Stimulated activated CD8-positive, alpha-beta memory T cell treated with anti-CD3 and anti-CD28 coated beads, Interleukin-12 subunit alpha, Interleukin-12 subunit beta, amount 100 ng/mL, for 4 hours (primary cell): Measurements from ENCODE around the gene NR2C2.
"Not testable (repeated sequence)": the region's sequence is repeated elsewhere in the genome, so short reads cannot be mapped to it uniquely, and the experiment has no call there.

Experiments
- DNase-seq: peaks from one replicate; pipeline ENCODE4 v3.0.0-alpha.2; 2020; ENCODE audit warnings: low read depth

Gene NR2C2

GRCh38 chr3:14947100-14947885, at the start of gene NR2C2:
Gene NR2C2, plus strand, starts transcription at chr3:14947583. Its CDS starts 56,332 bp downstream, at chr3:15003915.
- DNase-seq, result peak; percentile 81

- no peak for DNase-seq
Observed at GRCh38 chr3:14898929-14899328, 48.5 kb upstream of the NR2C2 start.

GRCh38 chr3:14899993-14900618, 47.3 kb upstream of the NR2C2 start:
- DNase-seq, result no peak

GRCh38 chr3:14900881-14901873, 46.2 kb upstream of the NR2C2 start:
- DNase-seq, result no peak

GRCh38 chr3:14902719-14903118, 44.7 kb upstream of the NR2C2 start:
- DNase-seq, result no peak

- not testable (repeated sequence) for DNase-seq
Observed at GRCh38 chr3:14903501-14903900, 43.9 kb upstream of the NR2C2 start.

- no peak for DNase-seq
Observed at GRCh38 chr3:14905055-14905657, 42.2 kb upstream of the NR2C2 start.

- no peak for DNase-seq
Observed at GRCh38 chr3:14906355-14906971, 40.9 kb upstream of the NR2C2 start.

- no peak for DNase-seq
Observed at GRCh38 chr3:14907043-14907966, 40.1 kb upstream of the NR2C2 start.

GRCh38 chr3:14909250-14909649, 38.1 kb upstream of the NR2C2 start:
- DNase-seq, result no peak

GRCh38 chr3:14911651-14912050, 35.7 kb upstream of the NR2C2 start:
- no peak for DNase-seq

- DNase-seq, result no peak
Observed at GRCh38 chr3:14913071-14913925, 34.1 kb upstream of the NR2C2 start.

- DNase-seq, result no peak
Observed at GRCh38 chr3:14913926-14914778, 33.2 kb upstream of the NR2C2 start.

- no peak for DNase-seq
Observed at GRCh38 chr3:14914779-14915117, 32.6 kb upstream of the NR2C2 start.

- no peak for DNase-seq
Observed at GRCh38 chr3:14915636-14916222, 31.7 kb upstream of the NR2C2 start.

GRCh38 chr3:14918356-14918860, 29.0 kb upstream of the NR2C2 start:
- no peak for DNase-seq

GRCh38 chr3:14920536-14920935, 26.8 kb upstream of the NR2C2 start:
- no peak for DNase-seq

GRCh38 chr3:14921034-14921616, 26.3 kb upstream of the NR2C2 start:
- DNase-seq, result peak; percentile 55
